ENCODE results near the gene POLR3E. TPM values are rescaled to one million over a fixed set of nuclear protein-coding genes. Genes with fewer than 3 reads are reported as not detected.

The POLR3E gene
- total and polyA plus RNA-seq, 8 donors = 29.2 to 61.2 (median 52.0) TPM

GRCh38 chr16:22264786-22265185 is 32.4 kb upstream of the POLR3E start:
- Histone ChIP-seq H3K27ac (no peak overlapping the region), H3K27me3 (no peaks in the 10 kb centered on the region), H3K4me3 (no peak overlapping the region), H3K9me3 (no peaks in the 10 kb centered on the region), H3K4me1 (no peaks in the 10 kb centered on the region), H3K36me3 (peaks cover 0 to 97% of the 10 kb centered on the region in 2 donors)
- intact Hi-C loops (cut with DNase I) = no loop called here
- TF ChIP-seq, protein P1, sequence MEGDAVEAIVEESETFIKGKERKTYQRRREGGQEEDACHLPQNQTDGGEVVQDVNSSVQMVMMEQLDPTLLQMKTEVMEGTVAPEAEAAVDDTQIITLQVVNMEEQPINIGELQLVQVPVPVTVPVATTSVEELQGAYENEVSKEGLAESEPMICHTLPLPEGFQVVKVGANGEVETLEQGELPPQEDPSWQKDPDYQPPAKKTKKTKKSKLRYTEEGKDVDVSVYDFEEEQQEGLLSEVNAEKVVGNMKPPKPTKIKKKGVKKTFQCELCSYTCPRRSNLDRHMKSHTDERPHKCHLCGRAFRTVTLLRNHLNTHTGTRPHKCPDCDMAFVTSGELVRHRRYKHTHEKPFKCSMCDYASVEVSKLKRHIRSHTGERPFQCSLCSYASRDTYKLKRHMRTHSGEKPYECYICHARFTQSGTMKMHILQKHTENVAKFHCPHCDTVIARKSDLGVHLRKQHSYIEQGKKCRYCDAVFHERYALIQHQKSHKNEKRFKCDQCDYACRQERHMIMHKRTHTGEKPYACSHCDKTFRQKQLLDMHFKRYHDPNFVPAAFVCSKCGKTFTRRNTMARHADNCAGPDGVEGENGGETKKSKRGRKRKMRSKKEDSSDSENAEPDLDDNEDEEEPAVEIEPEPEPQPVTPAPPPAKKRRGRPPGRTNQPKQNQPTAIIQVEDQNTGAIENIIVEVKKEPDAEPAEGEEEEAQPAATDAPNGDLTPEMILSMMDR (IDR thresholded peaks at IDR 0.05) = no peak
- ATAC-seq (no peak), DNase-seq (no peak)

- DNase-seq (no peak), ATAC-seq (no peak)
- H3K4me3 ChIP-seq = no peak overlapping the region
- TF ChIP-seq, protein P1 (IDR thresholded peaks at IDR 0.05) = no peak
- no peaks in the 10 kb centered on the region for H3K9me3 ChIP-seq
- H3K27me3 ChIP-seq = no peaks in the 10 kb centered on the region
- peaks cover 0 to 97% of the 10 kb centered on the region in 2 donors for H3K36me3 ChIP-seq
- intact Hi-C loops (cut with DNase I) = no loop called here
- H3K27ac ChIP-seq = no peak overlapping the region
- H3K4me1 ChIP-seq = no peaks in the 10 kb centered on the region
Observed at GRCh38 chr16:22265351-22265750, 31.9 kb upstream of the POLR3E start.

DNA sequence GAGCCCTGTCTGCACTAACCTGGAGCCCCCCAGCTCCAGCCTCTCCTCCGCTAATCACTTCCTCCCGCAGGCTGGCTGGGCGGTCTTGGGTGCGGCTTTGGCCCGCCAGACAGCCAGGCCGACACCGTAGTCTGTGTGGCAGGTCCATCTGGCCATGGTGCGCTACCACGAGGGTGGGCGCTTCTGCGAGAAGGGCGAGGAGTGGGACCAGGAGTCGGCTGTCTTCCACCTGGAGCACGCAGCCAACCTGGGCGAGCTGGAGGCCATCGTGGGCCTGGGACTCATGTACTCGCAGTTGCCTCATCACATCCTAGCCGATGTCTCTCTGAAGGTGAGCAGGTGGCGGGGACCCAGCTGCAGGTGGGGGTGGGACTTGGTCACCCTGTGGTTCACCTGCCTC is 30.7 kb upstream of the POLR3E start:
- Histone ChIP-seq H3K27ac (no peak overlapping the region), H3K4me3 (no peak overlapping the region), H3K27me3 (no peaks in the 10 kb centered on the region), H3K4me1 (no peaks in the 10 kb centered on the region), H3K9me3 (no peaks in the 10 kb centered on the region), H3K36me3 (peaks cover 0 to 97% of the 10 kb centered on the region in 2 donors)
- DNase-seq = peak in 1 of 4 donors; percentile 74
- intact Hi-C loops (cut with DNase I) = no loop called here
- TF ChIP-seq, protein P1 (IDR thresholded peaks at IDR 0.05) = no peak
- no peak for ATAC-seq

DNA sequence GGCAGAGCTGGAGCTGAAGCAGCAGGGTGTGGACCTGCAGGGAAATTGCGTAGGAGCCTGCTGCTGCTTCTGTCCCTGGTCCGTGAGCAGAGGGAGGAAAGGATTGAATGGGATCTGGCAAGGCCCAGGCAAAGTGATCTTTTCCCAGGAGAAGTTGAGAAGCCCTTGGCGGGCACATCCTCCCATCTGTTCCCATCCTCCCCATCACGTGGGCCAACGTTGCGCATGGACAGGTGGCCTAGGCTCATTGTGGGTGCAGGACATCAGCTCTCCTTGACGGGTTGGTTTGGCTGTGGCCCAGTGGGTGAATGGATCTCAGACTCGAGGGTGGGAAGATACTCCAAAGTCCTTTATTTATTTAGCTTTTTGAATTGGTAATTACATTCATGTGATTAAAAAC is 29.4 kb upstream of the POLR3E start:
- no peak overlapping the region for H3K4me3 ChIP-seq
- TF ChIP-seq, protein P1 (IDR thresholded peaks at IDR 0.05) = no peak
- H3K27ac ChIP-seq = no peak overlapping the region
- intact Hi-C loops (cut with DNase I) = no loop called here
- no peaks in the 10 kb centered on the region for H3K4me1 ChIP-seq
- H3K36me3 ChIP-seq = peaks cover 0 to 100% of the 10 kb centered on the region in 2 donors
- H3K9me3 ChIP-seq = no peaks in the 10 kb centered on the region
- DNase-seq = no peak
- no peak for ATAC-seq
- no peaks in the 10 kb centered on the region for H3K27me3 ChIP-seq

DNA sequence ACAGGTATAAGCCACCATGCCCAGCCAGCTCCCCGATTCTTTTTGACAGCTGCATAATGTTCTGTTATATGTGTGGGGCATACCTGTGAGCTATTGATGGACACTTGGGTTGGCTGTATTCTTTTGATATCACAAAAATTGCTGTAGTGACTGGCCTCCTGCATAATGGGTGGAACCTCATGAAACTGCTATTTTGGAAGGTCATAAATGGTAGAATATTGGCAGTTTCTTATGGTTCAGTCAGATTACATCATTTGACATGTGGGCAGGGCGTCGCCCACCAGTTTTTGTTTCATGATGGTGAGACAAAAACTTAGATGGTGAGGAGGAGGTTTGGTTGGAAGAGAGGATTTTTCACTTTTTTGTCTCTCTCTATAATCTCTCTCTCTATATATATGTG is 26.7 kb upstream of the POLR3E start:
- intact Hi-C loops (cut with DNase I) = no loop called here
- Histone ChIP-seq H3K27me3 (no peaks in the 10 kb centered on the region), H3K27ac (no peak overlapping the region), H3K36me3 (peaks cover 0 to 100% of the 10 kb centered on the region in 2 donors), H3K4me1 (no peaks in the 10 kb centered on the region), H3K9me3 (no peaks in the 10 kb centered on the region), H3K4me3 (no peak overlapping the region)
- DNase-seq (no peak), ATAC-seq (no peak)
- TF ChIP-seq, protein P1 (IDR thresholded peaks at IDR 0.05) = no peak
